Vagina (tissue), 2 donors: ENCODE measurements around the gene SNX33. TPM values are rescaled to one million over a fixed set of nuclear protein-coding genes. Genes with fewer than 3 reads are reported as not detected.
"Not testable (repeated sequence)": the region's sequence is repeated elsewhere in the genome, so short reads cannot be mapped to it uniquely, and the experiment has no call there.

Experiments used
- DNase-seq, 2 donors: peaks; one replicate each; pipeline ENCODE4 v3.0.0-alpha.2; 2017; ENCODE audit errors: extremely low spot score in 2 of 2
- H3K27ac ChIP-seq: fragments of 200-600 bp; sonication (generic); one replicate; pipeline ENCODE4 v1.5.1; 2019
- H3K27me3 ChIP-seq: fragments of 200-600 bp; sonication (generic); one replicate; pipeline ENCODE4 v1.5.1; 2019
- H3K36me3 ChIP-seq, 2 donors: fragments of 200-600 bp; sonication (generic); one replicate each; pipeline ENCODE4 v1.5.1; 2017 to 2019
- H3K4me1 ChIP-seq: fragments of 200-600 bp; sonication (generic); one replicate; pipeline ENCODE4 v1.5.1; 2019
- H3K4me3 ChIP-seq, 2 donors: fragments of 200-600 bp; sonication (generic); 1 replicate in 1 of 2; 2 replicates in 1 of 2; pipeline ENCODE4 v1.5.1; 2016 to 2019
- H3K9me3 ChIP-seq: fragments of 200-600 bp; sonication (generic); one replicate; pipeline ENCODE4 v1.5.1; 2019
- CTCF ChIP-seq, 3 experiments: fragments of 450-650 bp in 2 of 3; fragments of 200-600 bp in 1 of 3; sonication (generic) in 1 of 3; IDR thresholded peaks; one replicate each; pipeline ENCODE4 v1.5.1; 2017 to 2019; ENCODE audit warnings: antibody characterized with exemption in 3 of 3, mild to moderate bottlenecking in 2 of 3, moderate library complexity in 2 of 3
- POLR2A ChIP-seq, 2 donors: fragments of 450-650 bp; IDR thresholded peaks; one replicate each; pipeline ENCODE4 v1.6.1; 2017; ENCODE audit warnings: antibody characterized with exemption in 2 of 2, mild to moderate bottlenecking in 2 of 2, moderate library complexity in 2 of 2
- POLR2AphosphoS5 ChIP-seq, 2 donors: sonication (generic); formaldehyde crosslinking; IDR thresholded peaks; one replicate each; pipeline ENCODE4 v1.9.0; 2017; ENCODE audit warnings: antibody characterized with exemption in 2 of 2, mild to moderate bottlenecking in 2 of 2, low read depth in 1 of 2; ENCODE audit not compliant: insufficient read depth in 1 of 2
- intact Hi-C: fragments of 100-400 bp; cut with DNase I; formaldehyde crosslinking; loops from one replicate; pipeline ENCODE4 v1.15.1; 2023
- total RNA-seq: library from RNA; depleted of rRNA; stranded (reverse); fragments of >200 nt; gene quantifications from one replicate; pipeline ENCODE4 v1.2.3, GENCODE V29; 2016

Gene SNX33
- total RNA-seq, 1 donor from 2014 or later = 23.6 TPM

- no peak for DNase-seq
- intact Hi-C loops = loop anchor here (5.0 to 10.0 kb wide), 2 partner anchors 45 to 117 kb away; no protein-coding TSS in a partner anchor
- Histone ChIP-seq H3K27ac (no peak overlapping the region), H3K4me3 (no peak overlapping the region), H3K36me3 (no peaks in the 10 kb centered on the region), H3K27me3 (no peaks in the 10 kb centered on the region), H3K4me1 (peaks cover 18% of the 10 kb centered on the region), H3K9me3 (no peaks in the 10 kb centered on the region)
- TF ChIP-seq POLR2A (IDR thresholded peaks at IDR 0.05) (no peak), POLR2AphosphoS5 (IDR thresholded peaks at IDR 0.05; ENCODE audit: insufficient read depth in 1 of 2, low read depth in 1 of 2) (peak in 1 of 2 donors; percentile 14)
These were observed 40.0 kb downstream of the SNX33 start for GRCh38 chr15:75687486-75688277.

- Histone ChIP-seq H3K4me1 (peaks cover 22% of the 10 kb centered on the region), H3K9me3 (no peaks in the 10 kb centered on the region), H3K4me3 (no peak overlapping the region), H3K27ac (no peak overlapping the region), H3K27me3 (no peaks in the 10 kb centered on the region), H3K36me3 (no peaks in the 10 kb centered on the region)
- no peak for DNase-seq
- no peak for TF ChIP-seq POLR2AphosphoS5 (IDR thresholded peaks at IDR 0.05; ENCODE audit: insufficient read depth in 1 of 2, low read depth in 1 of 2)
- no peak for TF ChIP-seq CTCF (IDR thresholded peaks at IDR 0.05)
- TF ChIP-seq POLR2A (IDR thresholded peaks at IDR 0.05) = no peak
- intact Hi-C loops = loop anchor here (5.0 to 10.0 kb wide), 2 partner anchors 44 to 117 kb away; no protein-coding TSS in a partner anchor
These were observed 40.5 kb downstream of the SNX33 start for GRCh38 chr15:75688278-75688557.

- TF ChIP-seq POLR2AphosphoS5 (IDR thresholded peaks at IDR 0.05; ENCODE audit: insufficient read depth in 1 of 2, low read depth in 1 of 2) = no peak
- TF ChIP-seq POLR2A (IDR thresholded peaks at IDR 0.05) = no peak
- no peak for TF ChIP-seq CTCF (IDR thresholded peaks at IDR 0.05)
- no peak for DNase-seq
- Histone ChIP-seq H3K27ac (no peak overlapping the region), H3K36me3 (no peaks in the 10 kb centered on the region), H3K27me3 (no peaks in the 10 kb centered on the region), H3K4me3 (no peak overlapping the region), H3K4me1 (peaks cover 22% of the 10 kb centered on the region), H3K9me3 (no peaks in the 10 kb centered on the region)
- intact Hi-C loops = loop anchor here (5.0 to 10.0 kb wide), 2 partner anchors 43 to 116 kb away; no protein-coding TSS in a partner anchor
These were observed 41.1 kb downstream of the SNX33 start for GRCh38 chr15:75688831-75689230.

GRCh38 chr15:75689429-75689828, 41.7 kb downstream of the SNX33 start:
- not testable (repeated sequence) for H3K9me3 ChIP-seq, H3K36me3 ChIP-seq, H3K4me3 ChIP-seq, DNase-seq, H3K27me3 ChIP-seq, H3K27ac ChIP-seq
- H3K4me1 ChIP-seq = peaks cover 23% of the 10 kb centered on the region
- intact Hi-C loops = loop anchor here (5.0 to 10.0 kb wide), 2 partner anchors 43 to 115 kb away; no protein-coding TSS in a partner anchor

GRCh38 chr15:75692311-75692710, 44.6 kb downstream of the SNX33 start:
- H3K36me3 ChIP-seq, H3K27me3 ChIP-seq, intact Hi-C loops, H3K27ac ChIP-seq, DNase-seq, H3K9me3 ChIP-seq, H3K4me3 ChIP-seq: not testable (repeated sequence)
- peaks cover 46% of the 10 kb centered on the region for H3K4me1 ChIP-seq

GRCh38 chr15:75693028-75693427, 45.3 kb downstream of the SNX33 start:
- H3K4me3 ChIP-seq, H3K9me3 ChIP-seq, intact Hi-C loops, DNase-seq, H3K27me3 ChIP-seq, H3K36me3 ChIP-seq: not testable (repeated sequence)
- Histone ChIP-seq H3K27ac (peak overlapping the region; percentile 87), H3K4me1 (peaks cover 53% of the 10 kb centered on the region)

- TF ChIP-seq POLR2A (IDR thresholded peaks at IDR 0.05) (no peak), CTCF (IDR thresholded peaks at IDR 0.05) (no peak), POLR2AphosphoS5 (IDR thresholded peaks at IDR 0.05; ENCODE audit: insufficient read depth in 1 of 2, low read depth in 1 of 2) (no peak)
- Histone ChIP-seq H3K4me3 (no peak overlapping the region), H3K36me3 (no peaks in the 10 kb centered on the region), H3K4me1 (peaks cover 59% of the 10 kb centered on the region), H3K27me3 (no peaks in the 10 kb centered on the region), H3K27ac (peak overlapping the region; percentile 87), H3K9me3 (no peaks in the 10 kb centered on the region)
- DNase-seq = no peak
- intact Hi-C loops = no loop called here
These were observed 46.0 kb downstream of the SNX33 start for GRCh38 chr15:75693501-75694240.
